Measurements from ENCODE around the gene IL1RAPL1. TPM values are rescaled to one million over a fixed set of nuclear protein-coding genes. Genes with fewer than 3 reads are reported as not detected.

Gene IL1RAPL1
- total and polyA plus RNA-seq, 2 experiments from 2014 or later = 0.18 to 0.49 TPM

GRCh38 chrX:29902004-29902403, 1314.8 kb downstream of the IL1RAPL1 start:
- no peaks in the 10 kb centered on the region for H3K9me3 Mint-ChIP-seq
- H3K4me1 Mint-ChIP-seq = 0 out of 3 replicates have a peak, but pooled peaks cover 2% of the 10 kb centered on the region
- Histone ChIP-seq H3K27ac (ENCODE audit: low read depth) (no peak overlapping the region), H3K27me3 (ENCODE audit: insufficient read depth) (no peaks in the 10 kb centered on the region), H3K4me3 (no peak overlapping the region), H4K20me1 (replicated peaks; ENCODE audit: insufficient read depth) (no peaks in the 10 kb centered on the region), H2AFZ (no peak overlapping the region), H3K9me2 (ENCODE audit: insufficient read depth) (no peaks in the 10 kb centered on the region), H3K36me3 (ENCODE audit: insufficient read depth) (no peaks in the 10 kb centered on the region), H3K4me2 (no peak overlapping the region), H3K79me2 (replicated peaks; ENCODE audit: insufficient read depth) (no peaks in the 10 kb centered on the region), H3K4me1 (ENCODE audit: insufficient read depth) (no peaks in the 10 kb centered on the region), H3F3A (replicated peaks; ENCODE audit: low read depth) (no peaks in the 10 kb centered on the region)
- no peak overlapping the region for H3K4me3 Mint-ChIP-seq
- no peak for DNase-seq (ENCODE audit: low spot score)
- TF ChIP-seq EZH2phosphoT487 (IDR thresholded peaks at IDR 0.05; ENCODE audit: unreplicated experiment) (no peak), ZNF331 (CRISPR knock-in tag; IDR thresholded peaks at IDR 0.05; ENCODE audit: low read depth) (no peak), JUNB (IDR thresholded peaks at IDR 0.05; ENCODE audit: unreplicated experiment) (no peak), STAT1 (IDR thresholded peaks at IDR 0.05; ENCODE audit: unreplicated experiment) (no peak), EZH2 (IDR thresholded peaks at IDR 0.05; ENCODE audit: low read depth, unreplicated experiment) (no peak), CREB1 (CRISPR knock-in tag; IDR thresholded peaks at IDR 0.05; ENCODE audit: low read depth) (no peak), POLR2AphosphoS5 (IDR thresholded peaks at IDR 0.05; ENCODE audit: low read depth) (no peak), NANOG (IDR thresholded peaks at IDR 0.05; ENCODE audit: borderline replicate concordance) (no peak), CTCF (conservative IDR thresholded peaks at IDR 0.05; ENCODE audit: low read depth in 2 of 2) (no peak), REST (IDR thresholded peaks at IDR 0.05; ENCODE audit: unreplicated experiment) (no peak), ZNF114 (CRISPR knock-in tag; IDR thresholded peaks at IDR 0.05) (no peak)
- TF ChIP-seq, protein P1, sequence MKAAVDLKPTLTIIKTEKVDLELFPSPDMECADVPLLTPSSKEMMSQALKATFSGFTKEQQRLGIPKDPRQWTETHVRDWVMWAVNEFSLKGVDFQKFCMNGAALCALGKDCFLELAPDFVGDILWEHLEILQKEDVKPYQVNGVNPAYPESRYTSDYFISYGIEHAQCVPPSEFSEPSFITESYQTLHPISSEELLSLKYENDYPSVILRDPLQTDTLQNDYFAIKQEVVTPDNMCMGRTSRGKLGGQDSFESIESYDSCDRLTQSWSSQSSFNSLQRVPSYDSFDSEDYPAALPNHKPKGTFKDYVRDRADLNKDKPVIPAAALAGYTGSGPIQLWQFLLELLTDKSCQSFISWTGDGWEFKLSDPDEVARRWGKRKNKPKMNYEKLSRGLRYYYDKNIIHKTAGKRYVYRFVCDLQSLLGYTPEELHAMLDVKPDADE (IDR thresholded peaks at IDR 0.05) = no peak
- TF ChIP-seq, protein P2, sequence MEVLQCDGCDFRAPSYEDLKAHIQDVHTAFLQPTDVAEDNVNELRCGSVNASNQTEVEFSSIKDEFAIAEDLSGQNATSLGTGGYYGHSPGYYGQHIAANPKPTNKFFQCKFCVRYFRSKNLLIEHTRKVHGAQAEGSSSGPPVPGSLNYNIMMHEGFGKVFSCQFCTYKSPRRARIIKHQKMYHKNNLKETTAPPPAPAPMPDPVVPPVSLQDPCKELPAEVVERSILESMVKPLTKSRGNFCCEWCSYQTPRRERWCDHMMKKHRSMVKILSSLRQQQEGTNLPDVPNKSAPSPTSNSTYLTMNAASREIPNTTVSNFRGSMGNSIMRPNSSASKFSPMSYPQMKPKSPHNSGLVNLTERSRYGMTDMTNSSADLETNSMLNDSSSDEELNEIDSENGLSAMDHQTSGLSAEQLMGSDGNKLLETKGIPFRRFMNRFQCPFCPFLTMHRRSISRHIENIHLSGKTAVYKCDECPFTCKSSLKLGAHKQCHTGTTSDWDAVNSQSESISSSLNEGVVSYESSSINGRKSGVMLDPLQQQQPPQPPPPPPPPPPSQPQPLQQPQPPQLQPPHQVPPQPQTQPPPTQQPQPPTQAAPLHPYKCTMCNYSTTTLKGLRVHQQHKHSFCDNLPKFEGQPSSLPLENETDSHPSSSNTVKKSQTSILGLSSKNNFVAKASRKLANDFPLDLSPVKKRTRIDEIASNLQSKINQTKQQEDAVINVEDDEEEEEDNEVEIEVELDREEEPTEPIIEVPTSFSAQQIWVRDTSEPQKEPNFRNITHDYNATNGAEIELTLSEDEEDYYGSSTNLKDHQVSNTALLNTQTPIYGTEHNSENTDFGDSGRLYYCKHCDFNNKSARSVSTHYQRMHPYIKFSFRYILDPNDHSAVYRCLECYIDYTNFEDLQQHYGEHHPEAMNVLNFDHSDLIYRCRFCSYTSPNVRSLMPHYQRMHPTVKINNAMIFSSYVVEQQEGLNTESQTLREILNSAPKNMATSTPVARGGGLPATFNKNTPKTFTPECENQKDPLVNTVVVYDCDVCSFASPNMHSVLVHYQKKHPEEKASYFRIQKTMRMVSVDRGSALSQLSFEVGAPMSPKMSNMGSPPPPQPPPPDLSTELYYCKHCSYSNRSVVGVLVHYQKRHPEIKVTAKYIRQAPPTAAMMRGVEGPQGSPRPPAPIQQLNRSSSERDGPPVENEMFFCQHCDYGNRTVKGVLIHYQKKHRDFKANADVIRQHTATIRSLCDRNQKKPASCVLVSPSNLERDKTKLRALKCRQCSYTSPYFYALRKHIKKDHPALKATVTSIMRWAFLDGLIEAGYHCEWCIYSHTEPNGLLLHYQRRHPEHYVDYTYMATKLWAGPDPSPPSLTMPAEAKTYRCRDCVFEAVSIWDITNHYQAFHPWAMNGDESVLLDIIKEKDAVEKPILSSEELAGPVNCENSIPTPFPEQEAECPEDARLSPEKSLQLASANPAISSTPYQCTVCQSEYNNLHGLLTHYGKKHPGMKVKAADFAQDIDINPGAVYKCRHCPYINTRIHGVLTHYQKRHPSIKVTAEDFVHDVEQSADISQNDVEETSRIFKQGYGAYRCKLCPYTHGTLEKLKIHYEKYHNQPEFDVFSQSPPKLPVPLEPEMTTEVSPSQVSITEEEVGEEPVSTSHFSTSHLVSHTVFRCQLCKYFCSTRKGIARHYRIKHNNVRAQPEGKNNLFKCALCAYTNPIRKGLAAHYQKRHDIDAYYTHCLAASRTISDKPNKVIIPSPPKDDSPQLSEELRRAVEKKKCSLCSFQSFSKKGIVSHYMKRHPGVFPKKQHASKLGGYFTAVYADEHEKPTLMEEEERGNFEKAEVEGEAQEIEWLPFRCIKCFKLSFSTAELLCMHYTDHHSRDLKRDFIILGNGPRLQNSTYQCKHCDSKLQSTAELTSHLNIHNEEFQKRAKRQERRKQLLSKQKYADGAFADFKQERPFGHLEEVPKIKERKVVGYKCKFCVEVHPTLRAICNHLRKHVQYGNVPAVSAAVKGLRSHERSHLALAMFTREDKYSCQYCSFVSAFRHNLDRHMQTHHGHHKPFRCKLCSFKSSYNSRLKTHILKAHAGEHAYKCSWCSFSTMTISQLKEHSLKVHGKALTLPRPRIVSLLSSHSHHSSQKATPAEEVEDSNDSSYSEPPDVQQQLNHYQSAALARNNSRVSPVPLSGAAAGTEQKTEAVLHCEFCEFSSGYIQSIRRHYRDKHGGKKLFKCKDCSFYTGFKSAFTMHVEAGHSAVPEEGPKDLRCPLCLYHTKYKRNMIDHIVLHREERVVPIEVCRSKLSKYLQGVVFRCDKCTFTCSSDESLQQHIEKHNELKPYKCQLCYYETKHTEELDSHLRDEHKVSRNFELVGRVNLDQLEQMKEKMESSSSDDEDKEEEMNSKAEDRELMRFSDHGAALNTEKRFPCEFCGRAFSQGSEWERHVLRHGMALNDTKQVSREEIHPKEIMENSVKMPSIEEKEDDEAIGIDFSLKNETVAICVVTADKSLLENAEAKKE (CRISPR knock-in tag; IDR thresholded peaks at IDR 0.05) = no peak
- no peaks in the 10 kb centered on the region for H3K36me3 Mint-ChIP-seq (ENCODE audit: low read depth)
- no peaks in the 10 kb centered on the region for H3K27me3 Mint-ChIP-seq (ENCODE audit: insufficient read depth, low read depth, poor library complexity)
- no peak overlapping the region for H3K27ac Mint-ChIP-seq
- ATAC-seq = no peak

Measured in GM23338 (cell line).